Right atrium auricular region (tissue), 2 donors: Measurements from ENCODE around the gene BAAT. TPM values are rescaled to one million over a fixed set of nuclear protein-coding genes. Genes with fewer than 3 reads are reported as not detected.

Experiments
- DNase-seq: peaks from one replicate; pipeline ENCODE4 v3.0.0-alpha.2; 2019; ENCODE audit warnings: low spot score
- H3K27ac ChIP-seq, 2 donors: fragments of 200-600 bp; sonication (generic); 1 replicate in 1 of 2; 2 replicates in 1 of 2; pipeline ENCODE4 v1.5.1; 2016 to 2019
- H3K27me3 ChIP-seq, 2 donors: fragments of 200-600 bp; sonication (generic); one replicate each; pipeline versions ENCODE4 v1.5.1 to v1.6.0; 2017 to 2019
- H3K36me3 ChIP-seq: fragments of 200-600 bp; sonication (generic); one replicate; pipeline ENCODE4 v1.5.1; 2016
- H3K4me1 ChIP-seq, 2 donors: fragments of 200-600 bp; sonication (generic); one replicate each; pipeline versions ENCODE4 v1.5.1 to v1.6.0; 2017 to 2019
- H3K4me3 ChIP-seq, 2 donors: fragments of 200-600 bp; sonication (generic); 1 replicate in 1 of 2; 2 replicates in 1 of 2; pipeline ENCODE4 v1.5.1; 2017 to 2019; ENCODE audit warnings: mild to moderate bottlenecking in 1 of 2, moderate library complexity in 1 of 2
- H3K9me3 ChIP-seq, 2 donors: fragments of 200-600 bp; sonication (generic); one replicate each; pipeline ENCODE4 v1.5.1; 2019
- total RNA-seq, 2 donors: library from RNA; depleted of rRNA; stranded (reverse); fragments of >200 nt; gene quantifications; one replicate each; pipeline ENCODE4 v1.1.0, GENCODE V29; 2016
- TF ChIP-seq, protein P1 (sequence below), 2 donors: fragments of 200-600 bp; sonication (generic); IDR thresholded peaks; one replicate each; pipeline ENCODE4 v1.5.1; 2019; ENCODE audit warnings: antibody characterized with exemption in 2 of 2

BAAT gene
- total RNA-seq, 2 donors from 2014 or later: 0.20 TPM; not detected in 1

DNA sequence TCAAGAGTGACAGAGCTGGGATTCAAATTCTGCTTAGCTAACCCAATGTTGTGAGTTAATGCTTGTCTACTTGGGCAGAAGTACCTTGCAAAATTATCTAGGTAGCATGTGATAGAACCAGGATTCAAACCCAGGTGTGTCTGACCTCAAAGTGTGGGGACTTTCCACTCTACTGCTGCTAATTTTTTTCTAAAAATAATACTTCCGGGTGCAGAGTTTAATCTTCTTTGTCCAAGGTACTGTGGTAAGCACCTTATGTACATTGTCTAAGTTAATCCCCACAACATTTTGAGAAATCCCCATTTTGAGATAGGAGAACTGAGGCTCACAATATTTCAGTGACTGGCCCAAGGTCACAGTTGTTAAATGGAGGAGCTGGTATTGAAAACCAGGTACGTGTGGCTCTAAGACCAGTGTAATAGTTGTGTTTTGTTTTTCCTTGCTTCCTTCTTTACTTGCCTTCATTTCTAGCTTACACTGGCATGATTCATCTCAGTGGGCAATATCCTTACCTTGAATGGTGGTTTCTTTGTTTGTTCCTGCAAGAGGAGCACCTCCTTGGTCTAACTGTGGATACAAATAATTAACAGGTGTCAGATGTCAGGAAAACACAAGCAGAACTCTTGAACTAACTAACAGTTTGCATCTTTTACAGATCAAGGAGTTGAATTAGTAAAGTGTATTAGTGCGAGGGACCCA, 43.3 kb upstream of the BAAT start:
- no peak for DNase-seq
- Histone ChIP-seq H3K36me3 (no peaks in the 10 kb centered on the region), H3K4me1 (no peaks in the 10 kb centered on the region), H3K4me3 (no peak overlapping the region), H3K27me3 (no peaks in the 10 kb centered on the region), H3K27ac (no peak overlapping the region), H3K9me3 (no peaks in the 10 kb centered on the region)
- TF ChIP-seq, protein P1, sequence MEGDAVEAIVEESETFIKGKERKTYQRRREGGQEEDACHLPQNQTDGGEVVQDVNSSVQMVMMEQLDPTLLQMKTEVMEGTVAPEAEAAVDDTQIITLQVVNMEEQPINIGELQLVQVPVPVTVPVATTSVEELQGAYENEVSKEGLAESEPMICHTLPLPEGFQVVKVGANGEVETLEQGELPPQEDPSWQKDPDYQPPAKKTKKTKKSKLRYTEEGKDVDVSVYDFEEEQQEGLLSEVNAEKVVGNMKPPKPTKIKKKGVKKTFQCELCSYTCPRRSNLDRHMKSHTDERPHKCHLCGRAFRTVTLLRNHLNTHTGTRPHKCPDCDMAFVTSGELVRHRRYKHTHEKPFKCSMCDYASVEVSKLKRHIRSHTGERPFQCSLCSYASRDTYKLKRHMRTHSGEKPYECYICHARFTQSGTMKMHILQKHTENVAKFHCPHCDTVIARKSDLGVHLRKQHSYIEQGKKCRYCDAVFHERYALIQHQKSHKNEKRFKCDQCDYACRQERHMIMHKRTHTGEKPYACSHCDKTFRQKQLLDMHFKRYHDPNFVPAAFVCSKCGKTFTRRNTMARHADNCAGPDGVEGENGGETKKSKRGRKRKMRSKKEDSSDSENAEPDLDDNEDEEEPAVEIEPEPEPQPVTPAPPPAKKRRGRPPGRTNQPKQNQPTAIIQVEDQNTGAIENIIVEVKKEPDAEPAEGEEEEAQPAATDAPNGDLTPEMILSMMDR (IDR thresholded peaks at IDR 0.05): no peak

DNA sequence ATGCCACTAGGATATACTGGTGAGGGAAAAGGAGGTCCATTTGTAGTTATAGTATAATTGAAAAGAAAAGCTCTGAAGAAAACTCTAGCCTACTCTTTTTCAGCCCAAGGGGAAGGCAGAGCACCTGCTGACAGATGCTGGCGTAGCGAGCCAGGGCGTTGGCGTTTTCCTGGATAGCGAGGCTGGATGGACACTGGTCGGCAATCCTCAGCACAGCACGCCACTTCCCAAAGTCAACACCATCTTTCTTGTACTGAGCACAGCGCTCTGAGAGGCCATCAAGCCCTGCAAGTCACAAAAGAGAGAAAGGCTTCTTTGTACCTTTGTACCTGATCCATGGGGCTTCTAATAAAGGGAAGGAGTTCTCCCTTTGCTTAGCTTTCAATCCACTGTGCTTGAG, 42.6 kb upstream of the BAAT start:
- no peak overlapping the region for H3K27ac ChIP-seq
- H3K4me1 ChIP-seq: no peaks in the 10 kb centered on the region
- H3K9me3 ChIP-seq: no peaks in the 10 kb centered on the region
- H3K27me3 ChIP-seq: no peaks in the 10 kb centered on the region
- no peaks in the 10 kb centered on the region for H3K36me3 ChIP-seq
- TF ChIP-seq, protein P1 (IDR thresholded peaks at IDR 0.05): no peak
- no peak for DNase-seq
- no peak overlapping the region for H3K4me3 ChIP-seq

DNA sequence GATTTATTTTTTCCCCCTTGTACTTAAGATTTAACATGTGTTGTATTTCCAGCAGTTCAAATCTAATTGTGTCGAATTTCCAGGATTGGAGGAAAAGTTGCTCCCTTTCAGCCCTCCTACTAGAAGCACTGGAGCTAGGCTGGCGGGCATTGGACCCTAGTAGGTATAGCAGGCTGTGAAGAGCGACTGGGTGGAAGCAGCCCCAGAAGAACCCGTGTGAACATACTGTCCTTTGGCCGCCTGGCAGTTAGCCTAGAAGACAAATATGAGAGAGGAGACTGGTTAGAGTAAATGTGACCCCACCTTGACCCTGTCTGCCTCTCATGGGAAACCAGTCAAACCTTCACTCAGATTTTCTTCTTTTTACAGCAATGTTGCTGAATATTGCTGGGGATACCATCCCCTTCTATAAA, 36.9 kb upstream of the BAAT start:
- TF ChIP-seq, protein P1 (IDR thresholded peaks at IDR 0.05): no peak
- no peaks in the 10 kb centered on the region for H3K36me3 ChIP-seq
- no peak for DNase-seq
- H3K27ac ChIP-seq: no peak overlapping the region
- no peaks in the 10 kb centered on the region for H3K4me1 ChIP-seq
- no peak overlapping the region for H3K4me3 ChIP-seq
- no peaks in the 10 kb centered on the region for H3K9me3 ChIP-seq
- no peaks in the 10 kb centered on the region for H3K27me3 ChIP-seq

DNA sequence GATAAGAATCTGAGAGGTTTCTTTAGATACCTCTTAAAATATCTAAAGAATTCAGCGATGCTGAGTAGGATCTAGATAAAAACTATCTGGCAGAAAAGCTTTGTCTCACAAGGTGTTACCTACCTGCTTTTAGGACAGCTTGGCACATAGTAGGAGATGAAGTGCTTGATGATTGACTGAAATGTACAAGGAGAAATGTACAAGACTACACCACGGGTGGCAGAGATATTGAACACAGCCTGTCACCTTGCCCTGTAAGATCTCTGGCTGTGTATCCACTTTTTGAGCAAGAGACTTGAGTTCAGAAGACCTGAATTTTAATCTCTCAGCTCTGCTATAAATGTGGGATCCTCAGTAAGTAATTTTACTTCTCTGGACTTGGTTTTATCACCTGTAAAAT, 35.1 kb upstream of the BAAT start:
- Histone ChIP-seq H3K9me3 (peaks cover 0 to 13% of the 10 kb centered on the region in 2 donors), H3K36me3 (no peaks in the 10 kb centered on the region), H3K27me3 (no peaks in the 10 kb centered on the region), H3K4me1 (no peaks in the 10 kb centered on the region), H3K4me3 (no peak overlapping the region), H3K27ac (no peak overlapping the region)
- TF ChIP-seq, protein P1 (IDR thresholded peaks at IDR 0.05): no peak
- no peak for DNase-seq

DNA sequence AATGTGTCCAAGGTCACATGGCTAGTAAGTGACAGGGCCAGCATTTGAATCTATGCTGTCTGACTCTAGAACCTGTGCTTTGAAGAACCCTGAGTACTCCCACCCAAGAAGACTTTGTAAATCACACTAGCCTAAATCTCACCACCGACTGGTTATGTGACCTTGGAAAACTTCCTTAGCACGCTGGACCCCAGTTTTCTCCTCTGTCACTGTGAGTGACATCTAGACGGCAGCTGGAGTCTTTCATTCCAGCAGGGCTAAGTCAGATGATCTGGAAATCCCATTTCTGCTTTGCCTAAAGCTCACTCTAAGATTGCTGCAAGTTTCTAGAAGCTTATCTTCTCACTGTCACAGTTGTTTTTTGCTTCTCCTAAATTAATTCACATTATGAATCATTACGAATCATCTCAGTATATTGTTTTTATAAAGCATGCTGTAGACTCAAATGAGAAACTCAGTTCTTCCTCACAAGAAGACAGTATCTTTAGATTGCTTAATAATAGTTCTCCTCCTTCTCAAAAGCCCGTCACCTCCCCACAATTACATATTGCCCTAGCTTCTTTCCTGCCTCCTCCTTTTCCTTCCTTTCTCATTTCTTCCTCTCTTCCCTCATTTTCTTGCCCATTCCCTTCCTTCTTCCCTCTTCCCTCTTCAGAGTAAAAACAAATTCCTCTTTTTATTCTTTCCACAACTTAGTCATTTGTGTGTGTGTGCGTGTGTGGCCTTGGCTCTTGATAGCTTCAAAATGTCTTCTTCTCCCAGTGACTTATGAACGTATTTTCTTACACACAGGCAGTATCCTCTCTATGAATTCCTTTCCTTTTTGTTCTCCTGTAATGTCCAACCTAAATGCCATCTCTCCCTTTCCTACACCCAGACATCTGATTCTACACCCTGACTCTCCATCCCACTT, 34.0 kb upstream of the BAAT start:
- DNase-seq: no peak
- H3K36me3 ChIP-seq: no peaks in the 10 kb centered on the region
- H3K4me3 ChIP-seq: no peak overlapping the region
- TF ChIP-seq, protein P1 (IDR thresholded peaks at IDR 0.05): no peak
- peaks cover 0 to 24% of the 10 kb centered on the region in 2 donors for H3K9me3 ChIP-seq
- H3K27ac ChIP-seq: no peak overlapping the region
- no peaks in the 10 kb centered on the region for H3K4me1 ChIP-seq
- no peaks in the 10 kb centered on the region for H3K27me3 ChIP-seq
